Tibial nerve (tissue), 4 donors: Measurements from ENCODE around the gene ETNK2. TPM values are rescaled to one million over a fixed set of nuclear protein-coding genes. Genes with fewer than 3 reads are reported as not detected.

ENCODE experiments used
- DNase-seq, 2 donors: peaks; one replicate each; pipeline ENCODE4 v3.0.0-alpha.2; 2019; ENCODE audit warnings: low spot score in 2 of 2
- H3K27ac ChIP-seq, 4 donors: fragments of 200-600 bp; sonication (generic) in 3 of 4; one replicate each; pipeline ENCODE4 v1.5.1; 2017 to 2019; ENCODE audit warnings: mild to moderate bottlenecking in 1 of 4
- H3K27me3 ChIP-seq, 2 donors: fragments of 200-600 bp; sonication (generic) in 1 of 2; one replicate each; pipeline versions ENCODE4 v1.5.1 to v1.6.0; 2017 to 2019
- H3K36me3 ChIP-seq, 3 donors: fragments of 200-600 bp; sonication (generic); one replicate each; pipeline ENCODE4 v1.5.1; 2018 to 2019
- H3K4me1 ChIP-seq, 4 donors: fragments of 200-600 bp; sonication (generic) in 3 of 4; one replicate each; pipeline ENCODE4 v1.5.1; 2017 to 2019
- H3K4me3 ChIP-seq, 4 donors: fragments of 200-600 bp; sonication (generic) in 3 of 4; one replicate each; pipeline ENCODE4 v1.5.1; 2017 to 2019; ENCODE audit warnings: mild to moderate bottlenecking in 1 of 4, moderate library complexity in 1 of 4
- H3K9me3 ChIP-seq, 4 donors: fragments of 200-600 bp; sonication (generic) in 3 of 4; one replicate each; pipeline ENCODE4 v1.5.1; 2017 to 2019
- EP300 ChIP-seq, 2 donors: sonication (generic); formaldehyde crosslinking; IDR thresholded peaks; one replicate each; pipeline ENCODE4 v1.6.1; 2017; ENCODE audit warnings: antibody characterized with exemption in 2 of 2, mild to moderate bottlenecking in 1 of 2
- POLR2A ChIP-seq, 2 donors: fragments of 450-650 bp; IDR thresholded peaks; one replicate each; pipeline ENCODE4 v1.6.1; 2017; ENCODE audit warnings: antibody characterized with exemption in 2 of 2, mild to moderate bottlenecking in 2 of 2, moderate library complexity in 2 of 2
- WGBS, 2 donors: methylation state at CpG; one replicate each; pipeline ENCODE4 v1.1.5; 2018; 5-methylcytosine and 5-hydroxymethylcytosine counted together
- total RNA-seq, 4 donors: library from RNA; depleted of rRNA; stranded (reverse); fragments of >200 nt; gene quantifications; one replicate each; pipeline ENCODE4 v1.1.0, GENCODE V29; 2016
- TF ChIP-seq, protein P1 (sequence below), 5 experiments: fragments of 200-600 bp in 3 of 5; fragments of 450-650 bp in 2 of 5; sonication (generic) in 3 of 5; IDR thresholded peaks; one replicate each; pipeline ENCODE4 v1.5.1; 2016 to 2019; ENCODE audit warnings: antibody characterized with exemption in 5 of 5, mild to moderate bottlenecking in 3 of 5, moderate library complexity in 2 of 5

ETNK2 gene
- total RNA-seq, 4 donors from 2014 or later = 24.6 to 95.2 (median 67.8) TPM

DNA sequence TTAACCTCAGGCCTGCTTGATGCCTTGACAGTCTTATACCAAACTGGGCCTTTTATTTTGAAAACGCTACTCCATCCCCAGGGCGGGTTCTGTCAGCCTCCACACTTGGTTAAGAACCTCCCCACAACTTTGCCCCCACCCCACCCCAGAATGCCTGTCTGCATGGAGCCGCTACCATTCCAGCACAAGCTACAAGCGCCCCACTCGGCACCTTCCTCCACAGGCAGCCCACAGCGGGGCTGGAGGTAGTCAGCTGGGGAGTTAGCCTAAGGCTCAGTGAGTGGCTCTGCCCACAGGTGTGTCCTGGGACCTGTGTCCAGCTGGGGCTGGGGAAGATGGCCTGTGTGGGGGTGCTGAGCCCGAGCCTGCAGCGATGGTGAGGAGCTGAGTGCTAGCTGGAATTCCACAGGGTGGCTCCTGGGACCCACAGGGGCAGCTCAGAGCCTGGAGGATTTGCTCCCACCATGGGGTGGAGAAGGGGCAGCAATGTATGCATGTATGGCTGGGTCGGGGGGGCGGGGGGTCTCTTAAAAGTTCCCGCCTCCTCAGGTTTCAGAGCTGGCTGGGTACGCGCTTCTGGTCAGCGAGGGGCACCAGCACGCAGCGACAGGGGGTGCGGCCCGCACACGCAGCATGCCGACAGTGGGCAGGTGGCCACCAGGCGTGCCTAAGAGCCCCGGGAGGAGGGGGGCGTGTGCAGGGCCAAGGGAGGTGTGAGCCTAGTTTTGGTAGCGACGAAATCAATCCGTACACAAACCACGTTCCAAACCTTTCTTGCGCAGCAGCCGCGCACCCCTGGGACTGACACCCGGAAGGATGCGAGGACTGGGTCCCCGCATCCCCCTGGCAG lies 917 bp downstream of the ETNK2 start:
- DNase-seq = peak; percentile 35 to 60
- peaks cover 0 to 58% (median 5%) of the 10 kb centered on the region in 4 donors for H3K4me1 ChIP-seq
- WGBS, 2 donors = 18 to 33% methylated on average over 18 to 23 of the region's 33 CpGs
- H3K9me3 ChIP-seq = no peaks in the 10 kb centered on the region
- peak overlapping the region; percentile 65 to 80 (median 73) for H3K4me3 ChIP-seq
- H3K27ac ChIP-seq = peak overlapping the region; percentile 78 to 96 (median 88)
- H3K36me3 ChIP-seq = peaks cover 0 to 13% (median 0%) of the 10 kb centered on the region in 3 donors
- TF ChIP-seq EP300 (IDR thresholded peaks at IDR 0.05) (no peak), POLR2A (IDR thresholded peaks at IDR 0.05) (no peak)
- TF ChIP-seq, protein P1, sequence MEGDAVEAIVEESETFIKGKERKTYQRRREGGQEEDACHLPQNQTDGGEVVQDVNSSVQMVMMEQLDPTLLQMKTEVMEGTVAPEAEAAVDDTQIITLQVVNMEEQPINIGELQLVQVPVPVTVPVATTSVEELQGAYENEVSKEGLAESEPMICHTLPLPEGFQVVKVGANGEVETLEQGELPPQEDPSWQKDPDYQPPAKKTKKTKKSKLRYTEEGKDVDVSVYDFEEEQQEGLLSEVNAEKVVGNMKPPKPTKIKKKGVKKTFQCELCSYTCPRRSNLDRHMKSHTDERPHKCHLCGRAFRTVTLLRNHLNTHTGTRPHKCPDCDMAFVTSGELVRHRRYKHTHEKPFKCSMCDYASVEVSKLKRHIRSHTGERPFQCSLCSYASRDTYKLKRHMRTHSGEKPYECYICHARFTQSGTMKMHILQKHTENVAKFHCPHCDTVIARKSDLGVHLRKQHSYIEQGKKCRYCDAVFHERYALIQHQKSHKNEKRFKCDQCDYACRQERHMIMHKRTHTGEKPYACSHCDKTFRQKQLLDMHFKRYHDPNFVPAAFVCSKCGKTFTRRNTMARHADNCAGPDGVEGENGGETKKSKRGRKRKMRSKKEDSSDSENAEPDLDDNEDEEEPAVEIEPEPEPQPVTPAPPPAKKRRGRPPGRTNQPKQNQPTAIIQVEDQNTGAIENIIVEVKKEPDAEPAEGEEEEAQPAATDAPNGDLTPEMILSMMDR (IDR thresholded peaks at IDR 0.05) = no peak
- no peaks in the 10 kb centered on the region for H3K27me3 ChIP-seq

DNA sequence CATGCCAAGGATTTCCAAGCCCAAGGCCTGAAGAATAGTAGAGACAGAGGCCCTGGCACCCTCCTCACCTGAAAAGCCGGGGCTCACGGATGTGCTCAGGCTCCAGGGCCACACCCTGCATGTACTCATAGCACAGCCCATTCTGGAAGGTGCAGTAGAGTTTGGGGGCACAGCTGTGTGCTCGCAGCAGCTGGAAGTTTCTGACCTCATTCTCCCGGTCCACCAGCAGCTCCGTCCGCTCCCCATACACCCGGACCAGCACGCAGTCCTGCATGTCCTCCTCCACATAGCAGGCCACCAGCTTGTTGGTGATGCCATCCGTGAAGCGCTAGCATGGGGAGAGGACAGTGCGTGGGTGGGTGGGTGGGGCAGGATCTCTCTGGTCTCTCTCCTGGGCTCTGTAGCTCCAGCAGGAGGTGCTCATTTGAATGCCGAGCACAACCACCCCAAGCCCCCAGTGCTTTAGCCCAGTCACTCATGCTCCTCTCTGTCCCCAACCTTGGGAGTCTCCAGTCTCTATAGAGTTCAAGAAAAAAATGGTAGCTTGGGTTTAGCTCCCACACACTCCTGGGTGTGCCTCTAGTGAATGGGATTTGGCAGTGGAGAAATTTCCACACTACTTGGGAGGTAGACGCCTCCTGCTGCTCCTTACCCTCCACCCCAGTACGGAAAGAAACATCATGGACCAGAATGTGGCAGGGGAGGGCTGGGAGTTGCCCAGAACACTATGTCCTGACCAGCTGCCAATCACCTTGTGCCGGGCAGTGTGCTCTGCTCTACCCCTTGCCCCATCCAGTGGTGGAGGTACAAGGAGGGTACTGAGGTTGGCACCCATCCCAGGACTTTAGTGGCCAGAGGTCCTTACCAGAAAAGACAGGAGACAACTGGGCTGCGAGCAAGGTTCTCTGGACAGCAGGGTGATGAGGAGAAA lies 1.9 kb downstream of the ETNK2 start:
- Histone ChIP-seq H3K27ac (peak overlapping the region; percentile 78 to 96 (median 88)), H3K9me3 (no peaks in the 10 kb centered on the region), H3K4me1 (peaks cover 0 to 58% (median 5%) of the 10 kb centered on the region in 4 donors), H3K4me3 (peak overlapping the region in 3 of 4 donors; percentile 65 to 80 (median 73)), H3K36me3 (peaks cover 0 to 23% (median 0%) of the 10 kb centered on the region in 3 donors), H3K27me3 (no peaks in the 10 kb centered on the region)
- TF ChIP-seq POLR2A (IDR thresholded peaks at IDR 0.05) (no peak), EP300 (IDR thresholded peaks at IDR 0.05) (peak; percentile 53 to 86)
- TF ChIP-seq, protein P1 (IDR thresholded peaks at IDR 0.05) = no peak
- peak; percentile 30 to 59 for DNase-seq
- WGBS, 2 donors = 67 to 72% methylated on average over 16 of the region's 16 CpGs

DNA sequence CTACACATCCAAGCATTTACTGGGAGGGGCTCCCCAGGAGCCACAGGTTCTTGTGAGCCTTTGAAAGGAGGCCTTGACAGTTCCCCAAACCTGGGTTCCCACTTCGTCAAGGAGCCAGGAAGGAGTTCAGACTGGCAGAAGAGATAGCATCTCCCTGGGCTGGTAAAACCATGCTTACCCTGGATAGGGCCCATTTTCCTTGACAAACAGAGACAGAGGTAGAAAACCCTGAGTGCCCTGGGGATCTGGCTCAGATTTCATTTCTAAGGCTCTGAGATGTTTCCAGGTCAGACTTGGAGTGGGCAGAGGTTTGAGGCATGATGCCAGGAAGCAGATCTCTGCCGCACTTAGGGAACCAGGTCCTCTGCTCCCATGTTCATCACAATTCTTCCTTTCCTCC lies 2.7 kb downstream of the ETNK2 start:
- Histone ChIP-seq H3K27me3 (no peaks in the 10 kb centered on the region), H3K27ac (peak overlapping the region; percentile 25 to 96 (median 84)), H3K9me3 (no peaks in the 10 kb centered on the region), H3K4me3 (peak overlapping the region in 1 of 4 donors; percentile 80), H3K36me3 (peaks cover 0 to 29% (median 0%) of the 10 kb centered on the region in 3 donors), H3K4me1 (peaks cover 0 to 58% (median 5%) of the 10 kb centered on the region in 4 donors)
- no peak for TF ChIP-seq POLR2A (IDR thresholded peaks at IDR 0.05)
- TF ChIP-seq, protein P1 (IDR thresholded peaks at IDR 0.05) = no peak
- no peak for TF ChIP-seq EP300 (IDR thresholded peaks at IDR 0.05)
- no peak for DNase-seq
- WGBS, 2 donors = 61 to 77% methylated on average over 2 of the region's 2 CpGs

DNA sequence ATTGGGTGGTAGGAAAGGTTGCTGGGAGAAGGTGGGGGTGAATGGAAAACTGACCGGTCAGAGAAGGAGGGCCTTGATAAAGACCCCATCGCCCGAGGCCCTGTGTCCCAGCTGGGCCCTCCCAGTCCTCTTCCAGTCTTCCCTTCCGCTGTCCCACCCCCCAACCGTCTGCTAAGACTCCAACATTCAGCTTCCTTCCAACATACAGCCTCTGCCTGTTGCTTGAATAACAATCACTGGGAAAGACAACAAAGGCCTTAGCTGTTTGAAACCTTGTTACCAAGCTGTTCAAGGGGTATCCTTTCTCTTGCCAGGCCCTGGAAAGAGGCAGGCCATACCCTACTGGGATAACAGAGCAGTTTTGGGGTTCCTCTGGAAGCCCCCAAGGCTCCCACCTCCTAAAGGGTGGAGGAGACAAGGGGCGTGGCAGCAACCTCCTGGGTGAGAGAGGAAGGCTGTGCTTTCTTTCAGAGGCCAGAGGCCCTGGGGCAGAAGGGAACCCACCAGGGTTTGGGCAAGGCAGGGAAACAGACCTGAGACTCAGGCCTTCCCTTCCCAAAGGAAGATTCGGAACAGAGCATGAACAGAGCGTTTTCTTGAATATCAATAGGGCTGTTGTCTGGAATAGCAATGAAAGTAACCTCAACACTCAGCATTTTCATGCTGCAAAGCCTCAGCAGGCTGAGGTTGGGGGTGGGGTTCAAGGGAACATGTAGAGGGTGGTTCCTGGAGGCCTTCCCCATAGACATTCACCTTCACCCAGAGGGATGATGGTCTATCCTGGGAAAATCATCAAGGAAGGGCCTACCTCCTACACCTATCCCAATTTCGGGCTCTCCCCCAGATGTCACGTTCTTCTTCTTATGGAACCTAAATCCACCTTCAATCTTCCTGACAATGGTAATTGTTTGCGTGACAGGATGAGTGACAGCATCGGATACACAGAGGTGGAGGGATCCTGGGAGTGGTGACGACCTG lies 4.1 kb downstream of the ETNK2 start:
- Histone ChIP-seq H3K4me1 (peaks cover 0 to 51% (median 5%) of the 10 kb centered on the region in 4 donors), H3K27ac (peak overlapping the region in 3 of 4 donors; percentile 54 to 96 (median 80)), H3K9me3 (no peaks in the 10 kb centered on the region), H3K36me3 (peaks cover 0 to 43% (median 0%) of the 10 kb centered on the region in 3 donors), H3K27me3 (no peaks in the 10 kb centered on the region), H3K4me3 (peak overlapping the region in 1 of 4 donors; percentile 80)
- DNase-seq = no peak
- WGBS, 2 donors = 63 to 66% methylated on average over 13 of the region's 13 CpGs
- TF ChIP-seq POLR2A (IDR thresholded peaks at IDR 0.05) (no peak), EP300 (IDR thresholded peaks at IDR 0.05) (no peak)
- TF ChIP-seq, protein P1 (IDR thresholded peaks at IDR 0.05) = no peak
